ENCODE data around the gene ENTPD8. TPM values are rescaled to one million over a fixed set of nuclear protein-coding genes. Genes with fewer than 3 reads are reported as not detected.

The ENTPD8 gene
- total and polyA plus RNA-seq, 2 of the 13 experiments (the other 11 are each of a cell fraction or from before 2014, with no cell fraction given), result 0.26 to 0.44 TPM

- no peak overlapping the region; the same call in 1 of the 2 replicates for H3K4me2 ChIP-seq (ENCODE audit: low read depth, low read length)
- H3K4me3 ChIP-seq (replicated peaks in 1 of 3; ENCODE audit: insufficient read depth in 1 of 3, low read depth in 2 of 3, low read length in 3 of 3), result no peak overlapping the region
- BruUV-seq (replicated peaks), result no TSS peak
- H3K79me2 ChIP-seq (ENCODE audit: insufficient read depth, low read length), result no peaks in the 10 kb centered on the region
- H2AFZ ChIP-seq (ENCODE audit: low read length), result no peak overlapping the region
- peaks cover 17% of the 10 kb centered on the region for H3K9me3 ChIP-seq (ENCODE audit: low read length)
- in situ Hi-C loops (cut with HindIII; ENCODE audit: extremely low pct_ligation_motif_present, low pct_unique_long_range_greater_than_20kb) (no loop called here), intact Hi-C loops (cut with micrococcal nuclease; ENCODE audit: unreplicated experiment) (no loop called here)
- no peaks in the 10 kb centered on the region for H3K36me3 ChIP-seq (replicated peaks in 1 of 2; ENCODE audit: control insufficient read depth in 1 of 2, insufficient read depth in 2 of 2, low read length in 2 of 2)
- FAIRE-seq, result no peak
- H3K9ac ChIP-seq (ENCODE audit: insufficient read depth, low read depth, low read length), result no peak overlapping the region
- WGBS (ENCODE audit: low lambda C conversion rate), result 43% methylated on average over 8 of the region's 29 CpGs
- no peak for ATAC-seq
- peaks cover 41% of the 10 kb centered on the region for H3K4me1 ChIP-seq (ENCODE audit: insufficient read depth, low read length)
- H3K27ac ChIP-seq (ENCODE audit: extremely low read length, insufficient read depth, low read length), result no peak overlapping the region
- H4K20me1 ChIP-seq (ENCODE audit: insufficient read depth, low read length), result no peaks in the 10 kb centered on the region
- ChIA-PET POLR2A (no interaction called here), CTCF (ENCODE audit: low intra/inter-chr PET ratio, low total read pairs) (no interaction called here)
- peaks cover 5 to 23% of the 10 kb centered on the region in 2 experiments; a peak in 2 of 5 replicates for H3K27me3 ChIP-seq (ENCODE audit: control insufficient read depth in 1 of 2, insufficient read depth in 2 of 2, low read length in 2 of 2)
- DNase-seq (ENCODE audit: low spot score), result no peak
- TF ChIP-seq, protein P1, sequence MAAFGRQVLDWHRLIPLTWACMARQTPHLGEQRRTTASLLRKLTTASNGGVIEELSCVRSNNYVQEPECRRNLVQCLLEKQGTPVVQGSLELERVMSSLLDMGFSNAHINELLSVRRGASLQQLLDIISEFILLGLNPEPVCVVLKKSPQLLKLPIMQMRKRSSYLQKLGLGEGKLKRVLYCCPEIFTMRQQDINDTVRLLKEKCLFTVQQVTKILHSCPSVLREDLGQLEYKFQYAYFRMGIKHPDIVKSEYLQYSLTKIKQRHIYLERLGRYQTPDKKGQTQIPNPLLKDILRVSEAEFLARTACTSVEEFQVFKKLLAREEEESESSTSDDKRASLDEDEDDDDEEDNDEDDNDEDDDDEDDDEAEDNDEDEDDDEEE (CRISPR knock-in tag; IDR thresholded peaks at IDR 0.05), result no peak
- TF ChIP-seq ZNF777 (CRISPR knock-in tag; IDR thresholded peaks at IDR 0.05) (no peak), ZNF468 (CRISPR knock-in tag; IDR thresholded peaks at IDR 0.05) (no peak), FOXA1 (IDR thresholded peaks at IDR 0.05) (no peak), FOXA1 (CRISPR knock-in tag; IDR thresholded peaks at IDR 0.05) (no peak), ZNF552 (CRISPR knock-in tag; IDR thresholded peaks at IDR 0.05; ENCODE audit: borderline replicate concordance) (no peak), DNMT3B (CRISPR knock-in tag; conservative IDR thresholded peaks at IDR 0.05) (no peak), HOXD1 (CRISPR knock-in tag; IDR thresholded peaks at IDR 0.05) (no peak), SALL1 (CRISPR knock-in tag; IDR thresholded peaks at IDR 0.05) (no peak)
These were observed 36.8 kb upstream of the ENTPD8 start for GRCh38 chr9:137477778-137478612.
